OCI-LY1 (cell line): Measurements from ENCODE around the gene FAM219B.
A peak's percentile ranks its signal among the peaks of the same experiment; 100 is the strongest.

Experiments used
- H2AFZ ChIP-seq: fragments of 200-600 bp; sonication (generic), shearing (Covaris generic); 2 replicates; pipeline ENCODE4 v1.6.0; 2014; ENCODE audit warnings: antibody characterized with exemption, mild to moderate bottlenecking, low read length
- H3F3A ChIP-seq: fragments of 200-600 bp; sonication (generic), shearing (Covaris generic); 2 replicates; pipeline ENCODE4 v1.6.0; 2014; ENCODE audit warnings: mild to moderate bottlenecking, antibody characterized with exemption, low read length, moderate library complexity; ENCODE audit not compliant: insufficient read depth
- H3K27ac ChIP-seq: fragments of 200-600 bp; sonication (generic); 2 replicates; pipeline ENCODE4 v1.5.1; 2014; ENCODE audit warnings: low read length, mixed run types, mild to moderate bottlenecking, low read depth; ENCODE audit not compliant: poor library complexity, severe bottlenecking
- H3K27me3 ChIP-seq: fragments of 200-600 bp; sonication (generic); 2 replicates; pipeline ENCODE4 v1.6.0; 2014; ENCODE audit warnings: antibody characterized with exemption, mild to moderate bottlenecking, low read length, moderate library complexity; ENCODE audit not compliant: insufficient read depth
- H3K36me3 ChIP-seq: fragments of 200-600 bp; sonication (generic); 2 replicates; pipeline ENCODE4 v1.6.1; 2014; ENCODE audit warnings: mild to moderate bottlenecking, antibody characterized with exemption, low read length, moderate library complexity, mixed read lengths; ENCODE audit not compliant: insufficient read depth
- H3K4me1 ChIP-seq: fragments of 200-600 bp; sonication (generic); 2 replicates; pipeline ENCODE4 v1.5.1; 2014; ENCODE audit warnings: mild to moderate bottlenecking, low read length, moderate library complexity; ENCODE audit not compliant: insufficient read depth, severe bottlenecking
- H3K4me2 ChIP-seq: fragments of 200-600 bp; sonication (generic), shearing (Covaris generic); 2 replicates; pipeline ENCODE4 v1.6.1; 2014; ENCODE audit warnings: low read length
- H3K4me3 ChIP-seq: fragments of 200-600 bp; sonication (generic); 2 replicates; pipeline ENCODE4 v1.5.1; 2014; ENCODE audit warnings: low read length, low read depth, mild to moderate bottlenecking, mixed read lengths; ENCODE audit not compliant: poor library complexity, severe bottlenecking
- H3K79me2 ChIP-seq: fragments of 200-600 bp; shearing (Covaris generic); 2 replicates; pipeline ENCODE4 v1.6.1; 2016; ENCODE audit warnings: mixed run types, low read length, mixed read lengths; ENCODE audit not compliant: insufficient read depth
- H3K9ac ChIP-seq: fragments of 200-600 bp; sonication (generic), shearing (Covaris generic); 2 replicates; pipeline ENCODE4 v1.6.1; 2014; ENCODE audit warnings: mild to moderate bottlenecking, low read length, mixed read lengths
- H3K9me2 ChIP-seq: fragments of 200-600 bp; sonication (generic), shearing (Covaris generic); 2 replicates; pipeline ENCODE4 v1.6.1; 2014; ENCODE audit warnings: low read depth, mild to moderate bottlenecking, low read length, mixed read lengths
- H3K9me3 ChIP-seq: fragments of 200-600 bp; shearing (Covaris generic); 2 replicates; pipeline ENCODE4 v1.6.1; 2014; ENCODE audit warnings: low read length, mixed read lengths
- H4K20me1 ChIP-seq: fragments of 200-600 bp; sonication (generic), shearing (Covaris generic); 2 replicates; pipeline ENCODE4 v1.6.0; 2016; ENCODE audit warnings: mild to moderate bottlenecking, low read length; ENCODE audit not compliant: insufficient read depth
- EZH2 ChIP-seq: fragments of 200-600 bp; sonication (generic), shearing (Covaris generic); IDR thresholded peaks from 2 replicates; pipeline ENCODE4 v1.8.0; 2017; ENCODE audit warnings: borderline replicate concordance, mixed run types, mild to moderate bottlenecking, antibody characterized with exemption, low read length, moderate library complexity, mixed read lengths
- TF ChIP-seq, protein P1 (sequence below): fragments of 200-600 bp; sonication (generic), shearing (Covaris generic); IDR thresholded peaks from 2 replicates; pipeline ENCODE4 v1.5.1; 2017; ENCODE audit warnings: mild to moderate bottlenecking, antibody characterized with exemption, low read length, moderate library complexity, mixed read lengths

FAM219B gene

DNA sequence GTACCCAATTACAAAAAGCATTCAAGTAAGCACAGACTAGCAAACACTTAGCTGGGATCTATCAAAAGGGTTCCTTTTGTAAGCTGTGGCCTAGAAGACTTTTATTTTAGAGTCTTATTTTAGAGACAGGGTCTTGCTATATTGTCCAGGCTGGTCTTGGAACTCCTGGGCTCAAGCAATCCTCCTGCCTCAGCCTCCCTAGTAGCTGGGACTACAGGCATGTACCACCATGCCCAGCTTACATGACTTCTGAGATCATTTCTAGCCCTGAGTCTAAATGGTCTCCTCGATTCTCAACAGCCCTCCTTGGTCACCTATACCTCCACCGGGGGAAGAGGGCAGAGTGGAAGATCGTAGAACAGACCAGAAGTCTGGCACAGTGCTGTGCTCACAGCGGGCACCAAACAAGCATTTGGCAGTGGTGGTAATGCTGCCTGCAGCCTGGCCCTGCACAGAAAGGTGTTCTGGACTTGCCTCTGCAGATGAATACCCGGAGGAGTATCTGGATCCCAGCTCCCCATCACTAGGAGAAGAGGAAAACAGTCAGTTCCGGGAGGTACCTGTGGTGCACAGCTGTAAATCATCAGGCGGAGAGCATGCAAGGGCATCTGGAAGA, 2.4 kb downstream of the FAM219B start:
- H3K27ac ChIP-seq, result peak overlapping the region; percentile 73
- peak overlapping the region; percentile 98; the same call in 1 of the 2 replicates for H3K4me2 ChIP-seq
- H2AFZ ChIP-seq, result no peak overlapping the region
- no peaks in the 10 kb centered on the region for H4K20me1 ChIP-seq
- H3K4me3 ChIP-seq, result no peak overlapping the region
- no peaks in the 10 kb centered on the region for H3K27me3 ChIP-seq
- H3K79me2 ChIP-seq, result peaks cover 7% of the 10 kb centered on the region; the same call in 1 of the 2 replicates
- no peaks in the 10 kb centered on the region; the same call in 1 of the 2 replicates for H3F3A ChIP-seq
- TF ChIP-seq EZH2, result no peak
- TF ChIP-seq, protein P1, sequence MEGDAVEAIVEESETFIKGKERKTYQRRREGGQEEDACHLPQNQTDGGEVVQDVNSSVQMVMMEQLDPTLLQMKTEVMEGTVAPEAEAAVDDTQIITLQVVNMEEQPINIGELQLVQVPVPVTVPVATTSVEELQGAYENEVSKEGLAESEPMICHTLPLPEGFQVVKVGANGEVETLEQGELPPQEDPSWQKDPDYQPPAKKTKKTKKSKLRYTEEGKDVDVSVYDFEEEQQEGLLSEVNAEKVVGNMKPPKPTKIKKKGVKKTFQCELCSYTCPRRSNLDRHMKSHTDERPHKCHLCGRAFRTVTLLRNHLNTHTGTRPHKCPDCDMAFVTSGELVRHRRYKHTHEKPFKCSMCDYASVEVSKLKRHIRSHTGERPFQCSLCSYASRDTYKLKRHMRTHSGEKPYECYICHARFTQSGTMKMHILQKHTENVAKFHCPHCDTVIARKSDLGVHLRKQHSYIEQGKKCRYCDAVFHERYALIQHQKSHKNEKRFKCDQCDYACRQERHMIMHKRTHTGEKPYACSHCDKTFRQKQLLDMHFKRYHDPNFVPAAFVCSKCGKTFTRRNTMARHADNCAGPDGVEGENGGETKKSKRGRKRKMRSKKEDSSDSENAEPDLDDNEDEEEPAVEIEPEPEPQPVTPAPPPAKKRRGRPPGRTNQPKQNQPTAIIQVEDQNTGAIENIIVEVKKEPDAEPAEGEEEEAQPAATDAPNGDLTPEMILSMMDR, result no peak
- H3K36me3 ChIP-seq, result peaks cover 54% of the 10 kb centered on the region
- H3K9ac ChIP-seq, result peak overlapping the region; percentile 92; the same call in 1 of the 2 replicates
- H3K9me3 ChIP-seq, result no peaks in the 10 kb centered on the region
- H3K4me1 ChIP-seq, result peaks cover 38% of the 10 kb centered on the region
- H3K9me2 ChIP-seq, result no peaks in the 10 kb centered on the region

DNA sequence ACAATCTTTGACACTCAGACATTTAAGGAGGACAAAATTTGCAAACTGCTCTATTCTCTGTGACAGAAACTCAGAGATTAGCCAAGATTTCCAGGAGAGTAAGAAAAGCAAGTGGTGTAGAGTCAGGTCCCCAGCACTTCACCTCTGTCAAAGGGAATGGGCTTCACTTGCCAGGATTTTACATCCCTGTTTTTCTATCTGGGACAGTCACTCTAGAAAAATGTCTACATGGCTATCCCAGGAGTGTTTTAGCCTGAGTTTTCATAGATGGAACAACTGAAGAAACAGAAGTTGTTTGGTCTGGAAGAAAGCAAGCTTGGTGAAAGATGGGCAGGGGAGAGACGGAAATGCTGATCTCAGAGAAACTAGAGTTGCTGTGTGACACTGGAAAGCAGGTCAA, 3.0 kb downstream of the FAM219B start:
- no peaks in the 10 kb centered on the region for H3K9me2 ChIP-seq
- H3K36me3 ChIP-seq, result peaks cover 60% of the 10 kb centered on the region
- H3K9me3 ChIP-seq, result no peaks in the 10 kb centered on the region
- H3K79me2 ChIP-seq, result peaks cover 7% of the 10 kb centered on the region; the same call in 1 of the 2 replicates
- no peak overlapping the region; the same call in 1 of the 2 replicates for H3K9ac ChIP-seq
- H2AFZ ChIP-seq, result no peak overlapping the region
- no peaks in the 10 kb centered on the region; the same call in 1 of the 2 replicates for H3F3A ChIP-seq
- no peak for TF ChIP-seq EZH2
- TF ChIP-seq, protein P1, result no peak
- no peak overlapping the region; the same call in 1 of the 2 replicates for H3K4me2 ChIP-seq
- no peak overlapping the region for H3K4me3 ChIP-seq
- no peaks in the 10 kb centered on the region for H3K27me3 ChIP-seq
- no peaks in the 10 kb centered on the region for H4K20me1 ChIP-seq
- peaks cover 38% of the 10 kb centered on the region for H3K4me1 ChIP-seq
- peak overlapping the region; percentile 73 for H3K27ac ChIP-seq

DNA sequence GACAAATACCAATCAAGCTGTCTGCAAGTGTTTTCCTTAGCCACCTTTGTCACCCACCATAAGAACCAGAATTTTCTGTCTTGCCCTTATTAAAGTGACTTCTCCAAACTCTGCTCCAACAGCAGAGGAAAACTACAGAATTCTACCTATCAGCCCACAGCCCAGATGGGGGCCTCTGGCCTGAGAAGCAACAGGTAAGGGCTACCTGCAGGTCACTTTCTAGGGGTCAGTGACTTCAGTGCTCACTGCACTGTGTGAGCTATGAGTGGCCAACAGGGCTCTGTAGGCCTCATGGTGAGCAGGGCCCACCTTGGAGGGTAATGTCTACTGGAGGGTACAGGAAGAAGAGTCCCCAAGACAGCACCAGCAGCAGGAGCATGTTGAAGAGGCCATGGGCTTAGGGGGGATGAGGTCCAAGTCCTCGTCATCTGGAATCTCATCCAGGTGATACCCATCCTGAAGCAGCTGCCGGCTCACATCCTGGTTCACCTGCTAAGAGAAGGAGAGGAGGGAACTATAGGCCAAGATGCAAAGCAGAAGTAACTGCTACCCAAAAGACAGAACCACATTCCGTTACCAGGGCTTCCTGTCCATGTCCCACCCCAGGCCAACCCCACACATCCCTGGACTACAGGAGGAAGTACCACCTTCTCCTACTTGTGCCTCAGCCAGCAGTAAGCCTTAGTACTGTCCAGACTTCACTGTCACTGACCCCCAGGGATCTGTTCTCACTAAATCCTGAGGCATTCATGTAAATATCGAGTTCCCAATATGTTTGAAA, 4.2 kb downstream of the FAM219B start:
- no peaks in the 10 kb centered on the region for H3K9me3 ChIP-seq
- H3K4me1 ChIP-seq, result peaks cover 36% of the 10 kb centered on the region
- peaks cover 68% of the 10 kb centered on the region for H3K36me3 ChIP-seq
- no peaks in the 10 kb centered on the region for H4K20me1 ChIP-seq
- peaks cover 7% of the 10 kb centered on the region; the same call in 1 of the 2 replicates for H3K79me2 ChIP-seq
- TF ChIP-seq, protein P1, result no peak
- no peak for TF ChIP-seq EZH2
- no peak overlapping the region for H3K4me2 ChIP-seq
- no peaks in the 10 kb centered on the region for H3K9me2 ChIP-seq
- H3F3A ChIP-seq, result no peaks in the 10 kb centered on the region; the same call in 1 of the 2 replicates
- no peak overlapping the region for H2AFZ ChIP-seq
- H3K9ac ChIP-seq, result no peak overlapping the region
- no peaks in the 10 kb centered on the region for H3K27me3 ChIP-seq
- no peak overlapping the region for H3K4me3 ChIP-seq
- H3K27ac ChIP-seq, result peak overlapping the region; percentile 73
